Measurements from ENCODE around the gene GID4.

The GID4 gene

DNA sequence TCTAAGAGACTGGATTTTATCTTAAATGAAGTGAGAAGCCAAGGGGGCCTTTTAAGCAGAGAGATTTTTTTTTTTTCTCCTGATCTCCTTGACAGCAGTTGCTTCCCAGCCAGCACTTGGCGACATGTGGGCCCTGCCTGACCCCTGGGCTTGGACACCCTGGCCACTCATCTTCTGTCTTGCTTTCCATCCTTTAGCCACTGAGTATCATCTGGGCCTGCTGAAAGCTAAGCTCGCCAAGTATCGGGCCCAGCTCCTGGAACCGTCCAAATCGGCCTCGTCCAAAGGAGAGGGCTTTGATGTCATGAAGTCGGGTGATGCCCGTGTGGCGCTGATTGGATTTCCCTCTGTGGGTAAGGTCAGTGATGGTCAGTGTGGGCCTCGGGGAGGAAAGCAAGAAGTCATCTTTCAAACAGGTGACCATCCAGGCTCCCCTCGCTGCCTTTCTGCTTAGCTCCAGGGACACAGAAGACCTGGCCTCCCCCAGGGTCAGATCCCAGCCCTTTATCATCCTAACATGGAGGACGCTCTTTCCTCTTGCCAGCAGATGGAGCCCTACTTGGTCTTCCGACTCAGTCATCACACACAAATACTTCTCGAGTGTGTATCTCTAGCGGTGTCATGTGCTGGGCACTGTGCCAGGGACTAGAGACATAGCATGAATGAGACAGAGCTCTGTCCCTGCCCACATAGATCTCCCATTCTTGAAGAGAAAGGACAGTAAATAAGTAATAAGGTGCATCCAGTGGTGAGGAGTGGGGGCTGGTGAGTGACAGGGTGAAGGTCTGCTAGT, 54.6 kb downstream of the GID4 start:
- H3K36me3 Mint-ChIP-seq, result peaks cover 34% of the 10 kb centered on the region
- ATAC-seq, result no peak
- H3K9me3 Mint-ChIP-seq, result no peaks in the 10 kb centered on the region
- no peaks in the 10 kb centered on the region for H3K27me3 Mint-ChIP-seq
- peaks cover 18% of the 10 kb centered on the region for H3K4me1 Mint-ChIP-seq
- peak overlapping the region; percentile 21 for H3K27ac Mint-ChIP-seq
- no peak overlapping the region for H3K4me3 Mint-ChIP-seq

GRCh38 chr17:18094409-18094807, 55.2 kb downstream of the GID4 start:
- H3K4me1 Mint-ChIP-seq, result peaks cover 12% of the 10 kb centered on the region
- H3K9me3 Mint-ChIP-seq, result no peaks in the 10 kb centered on the region
- H3K36me3 Mint-ChIP-seq, result peaks cover 34% of the 10 kb centered on the region
- no peaks in the 10 kb centered on the region for H3K27me3 Mint-ChIP-seq
- H3K4me3 Mint-ChIP-seq, result no peak overlapping the region
- no peak for ATAC-seq
- peak overlapping the region; percentile 21 for H3K27ac Mint-ChIP-seq

DNA sequence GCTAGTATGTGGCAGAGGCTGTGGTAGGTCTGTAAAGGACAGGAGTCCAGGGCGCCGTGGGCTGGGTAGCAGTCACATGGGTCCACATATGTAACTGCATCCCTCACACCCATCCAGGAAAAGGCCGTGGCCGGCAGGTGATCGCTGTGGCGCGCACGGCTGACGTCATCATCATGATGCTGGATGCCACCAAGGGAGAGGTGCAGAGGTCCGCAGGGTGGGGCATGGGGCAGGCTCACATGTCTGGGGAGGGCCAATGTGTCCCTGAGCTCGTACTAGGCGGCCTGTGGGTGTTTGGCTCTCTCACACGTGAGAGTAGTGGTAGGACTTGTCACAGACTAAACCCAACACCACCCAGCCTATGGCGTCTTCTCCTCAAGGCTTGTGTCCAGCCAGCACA, 60.3 kb downstream of the GID4 start:
- H3K4me1 Mint-ChIP-seq, result peaks cover 23% of the 10 kb centered on the region
- no peaks in the 10 kb centered on the region for H3K9me3 Mint-ChIP-seq
- ATAC-seq, result no peak
- H3K27me3 Mint-ChIP-seq, result no peaks in the 10 kb centered on the region
- no peak overlapping the region for H3K27ac Mint-ChIP-seq
- H3K4me3 Mint-ChIP-seq, result no peak overlapping the region
- H3K36me3 Mint-ChIP-seq, result peaks cover 28% of the 10 kb centered on the region

- peaks cover 29% of the 10 kb centered on the region for H3K36me3 Mint-ChIP-seq
- no peak overlapping the region for H3K4me3 Mint-ChIP-seq
- no peaks in the 10 kb centered on the region for H3K27me3 Mint-ChIP-seq
- H3K4me1 Mint-ChIP-seq, result peaks cover 23% of the 10 kb centered on the region
- no peak overlapping the region for H3K27ac Mint-ChIP-seq
- no peak for ATAC-seq
- no peaks in the 10 kb centered on the region for H3K9me3 Mint-ChIP-seq
Measured at GRCh38 chr17:18100616-18101015, 61.4 kb downstream of the GID4 start.

DNA sequence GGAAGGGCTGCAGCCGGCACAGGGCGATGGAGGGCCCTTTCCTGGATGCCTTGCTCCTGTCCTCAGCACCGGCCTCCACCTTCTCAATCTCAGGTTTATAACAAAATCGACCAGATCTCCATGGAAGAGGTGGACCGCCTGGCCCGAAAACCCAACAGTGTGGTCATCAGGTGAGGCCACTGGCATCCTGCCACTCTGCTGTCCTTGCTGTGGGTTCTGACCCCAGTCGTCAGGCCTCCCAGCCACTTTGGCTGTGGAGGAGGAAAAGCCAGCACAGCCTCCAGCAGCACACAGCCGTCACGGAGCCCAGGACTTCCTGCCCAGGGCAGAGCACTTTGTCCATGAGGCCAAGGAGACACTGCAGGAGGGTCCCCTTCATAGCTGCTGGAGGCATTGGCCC, 62.6 kb downstream of the GID4 start:
- Mint-ChIP-seq H3K27me3 (no peaks in the 10 kb centered on the region), H3K4me3 (no peak overlapping the region), H3K27ac (peak overlapping the region; percentile 79), H3K9me3 (no peaks in the 10 kb centered on the region), H3K36me3 (peaks cover 22% of the 10 kb centered on the region), H3K4me1 (peaks cover 23% of the 10 kb centered on the region)
- no peak for ATAC-seq

- Mint-ChIP-seq H3K9me3 (no peaks in the 10 kb centered on the region), H3K4me3 (no peak overlapping the region), H3K36me3 (peaks cover 26% of the 10 kb centered on the region), H3K27me3 (no peaks in the 10 kb centered on the region), H3K4me1 (peaks cover 23% of the 10 kb centered on the region), H3K27ac (peak overlapping the region; percentile 79)
- ATAC-seq, result peak; percentile 91
Measured at GRCh38 chr17:18102640-18103039, 63.4 kb downstream of the GID4 start.

DNA sequence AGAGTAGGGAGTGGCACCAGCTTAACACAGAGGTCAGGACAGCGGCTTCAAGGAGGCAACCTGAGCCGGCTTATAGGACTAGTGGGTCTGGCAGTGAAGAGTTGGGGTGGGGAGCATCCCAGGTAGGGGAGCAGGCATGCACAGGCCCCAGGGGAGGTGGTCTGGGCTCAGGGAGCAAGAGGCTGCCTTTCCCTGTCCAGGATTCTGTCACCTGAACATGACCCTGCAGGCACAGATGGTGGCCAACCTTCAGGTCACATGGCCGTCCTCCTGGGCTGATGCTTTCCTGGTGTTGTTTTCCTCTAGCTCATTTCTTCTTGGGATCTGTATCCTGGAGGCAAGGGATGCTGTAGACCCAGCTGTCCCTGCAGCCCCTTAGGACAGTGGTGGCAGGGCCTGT, 65.8 kb downstream of the GID4 start:
- no peaks in the 10 kb centered on the region for H3K9me3 Mint-ChIP-seq
- H3K4me1 Mint-ChIP-seq, result peaks cover 23% of the 10 kb centered on the region

DNA sequence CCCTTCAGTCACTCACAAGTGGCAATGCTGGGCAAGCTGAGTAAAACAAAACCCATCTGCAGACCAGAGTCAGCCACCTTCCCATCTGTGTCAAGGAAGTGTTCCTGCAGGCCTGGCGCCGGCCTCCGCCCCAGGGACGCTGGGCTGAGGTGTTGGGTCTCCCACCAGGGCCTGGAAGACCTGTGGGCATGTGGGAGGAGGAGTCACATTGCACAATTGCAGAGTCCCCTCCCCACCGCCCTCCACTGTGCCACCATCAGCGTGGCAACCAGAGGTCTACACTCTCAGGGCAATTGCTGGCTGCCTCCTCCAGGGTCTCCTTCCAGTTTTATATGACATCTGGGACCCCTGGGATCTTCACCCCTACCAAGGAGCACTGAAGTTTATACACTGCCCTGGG, 66.4 kb downstream of the GID4 start:
- Mint-ChIP-seq H3K9me3 (no peaks in the 10 kb centered on the region), H3K27me3 (no peaks in the 10 kb centered on the region), H3K36me3 (peaks cover 26% of the 10 kb centered on the region), H3K4me1 (peaks cover 23% of the 10 kb centered on the region), H3K27ac (no peak overlapping the region), H3K4me3 (no peak overlapping the region)
- ATAC-seq, result no peak

More for the DNA sequence above, 65.8 kb downstream of the GID4 start:
- Mint-ChIP-seq H3K27me3 (no peaks in the 10 kb centered on the region), H3K27ac (peak overlapping the region; percentile 79), H3K36me3 (peaks cover 26% of the 10 kb centered on the region), H3K4me3 (no peak overlapping the region)
- no peak for ATAC-seq

GRCh38 chr17:18106211-18106610, 67.0 kb downstream of the GID4 start:
- Mint-ChIP-seq H3K4me1 (peaks cover 23% of the 10 kb centered on the region), H3K4me3 (no peak overlapping the region), H3K27me3 (no peaks in the 10 kb centered on the region), H3K27ac (no peak overlapping the region), H3K36me3 (peaks cover 26% of the 10 kb centered on the region), H3K9me3 (no peaks in the 10 kb centered on the region)
- ATAC-seq, result no peak

DNA sequence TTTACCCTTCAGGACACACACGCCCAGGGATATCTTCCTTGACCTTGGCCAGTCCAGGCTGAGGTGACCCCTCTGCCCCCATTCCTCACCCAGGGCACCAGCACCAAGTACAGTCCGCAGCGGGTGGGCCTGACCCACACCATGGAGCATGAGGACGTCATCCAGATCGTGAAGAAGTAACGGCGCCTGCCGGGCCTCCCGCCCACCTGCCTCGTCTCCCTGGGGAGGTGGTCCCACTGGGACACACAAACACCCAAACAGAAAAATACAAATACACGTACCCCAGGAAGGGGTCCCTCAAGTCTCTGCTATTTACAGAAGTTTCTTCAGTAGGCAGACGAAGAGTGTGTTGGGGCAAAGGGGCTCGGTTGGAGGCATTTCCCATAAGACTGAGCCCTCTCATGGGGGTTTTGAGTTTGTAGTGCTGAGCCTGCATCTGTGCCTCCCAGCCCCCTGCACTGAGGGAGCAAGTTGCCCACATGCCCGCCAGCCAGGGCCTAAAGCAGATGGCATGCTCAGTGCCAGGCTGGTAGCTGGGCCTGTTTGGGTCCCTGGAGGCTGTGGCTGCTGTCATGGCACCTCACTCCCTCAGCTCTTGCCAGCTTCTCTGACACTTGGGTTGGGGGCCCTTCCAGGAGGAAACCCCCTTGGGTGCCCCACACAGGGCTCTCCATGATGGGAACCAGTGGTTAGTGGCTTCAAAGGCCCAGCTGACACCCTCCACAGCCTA, 68.0 kb downstream of the GID4 start:
- Mint-ChIP-seq H3K27me3 (no peaks in the 10 kb centered on the region), H3K27ac (peak overlapping the region; percentile 13), H3K4me3 (no peak overlapping the region), H3K4me1 (peaks cover 17% of the 10 kb centered on the region), H3K9me3 (no peaks in the 10 kb centered on the region), H3K36me3 (peaks cover 26% of the 10 kb centered on the region)
- no peak for ATAC-seq

- ATAC-seq, result no peak
- peak overlapping the region; percentile 17 for H3K27ac Mint-ChIP-seq
- peaks cover 9% of the 10 kb centered on the region for H3K4me1 Mint-ChIP-seq
- no peaks in the 10 kb centered on the region for H3K9me3 Mint-ChIP-seq
- H3K4me3 Mint-ChIP-seq, result no peak overlapping the region
- H3K27me3 Mint-ChIP-seq, result no peaks in the 10 kb centered on the region
- H3K36me3 Mint-ChIP-seq, result peaks cover 26% of the 10 kb centered on the region
Measured at GRCh38 chr17:18107971-18108370, 68.8 kb downstream of the GID4 start.

GRCh38 chr17:18108401-18109312, 69.4 kb downstream of the GID4 start, which contains the start of gene MYO15A:
Gene MYO15A, plus strand, starts transcription at chr17:18108756. Its CDS starts 10,045 bp downstream, at chr17:18118801.
- Mint-ChIP-seq H3K4me1 (peaks cover 3% of the 10 kb centered on the region), H3K4me3 (no peak within 1 kb of the TSS), H3K27ac (peak within 1 kb of the TSS; percentile 17), H3K36me3 (peaks cover 20% of the 10 kb centered on the region), H3K27me3 (no peaks in the 10 kb centered on the region), H3K9me3 (no peaks in the 10 kb centered on the region)
- no peak for ATAC-seq

- Mint-ChIP-seq H3K27ac (peak overlapping the region; percentile 40), H3K27me3 (no peaks in the 10 kb centered on the region), H3K36me3 (peaks cover 9% of the 10 kb centered on the region), H3K4me1 (no peaks in the 10 kb centered on the region), H3K9me3 (no peaks in the 10 kb centered on the region), H3K4me3 (no peak overlapping the region)
- ATAC-seq, result peak; percentile 12
Measured at GRCh38 chr17:18109935-18110485, 70.8 kb downstream of the GID4 start.

- peaks cover 9% of the 10 kb centered on the region for H3K36me3 Mint-ChIP-seq
- no peaks in the 10 kb centered on the region for H3K27me3 Mint-ChIP-seq
- no peak for ATAC-seq
- H3K27ac Mint-ChIP-seq, result peak overlapping the region; percentile 40
- H3K4me1 Mint-ChIP-seq, result no peaks in the 10 kb centered on the region
- H3K4me3 Mint-ChIP-seq, result no peak overlapping the region
- H3K9me3 Mint-ChIP-seq, result no peaks in the 10 kb centered on the region
Measured at GRCh38 chr17:18110636-18111145, 71.5 kb downstream of the GID4 start.
